ENCODE measurements around the gene SMIM36.

DNA sequence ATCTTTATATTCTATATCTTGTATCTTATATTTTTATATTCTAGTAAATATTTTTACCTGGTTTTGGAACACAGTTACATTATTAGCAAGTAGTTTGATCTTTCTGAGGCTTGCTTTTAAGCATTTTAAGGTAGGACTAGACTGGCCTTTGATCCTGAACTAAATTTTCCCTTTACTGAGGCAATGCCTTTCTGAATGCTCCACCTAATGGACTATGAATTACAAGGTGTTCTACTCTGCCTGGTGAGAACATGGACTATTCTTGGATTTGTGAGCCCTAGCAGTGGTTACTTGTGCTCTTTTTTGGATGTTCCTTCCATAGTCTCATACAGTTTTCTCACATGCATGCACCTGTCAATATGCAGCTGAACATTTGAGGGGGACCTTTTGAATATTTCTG, 32.5 kb upstream of the SMIM36 start:
- TF ChIP-seq, protein P1, sequence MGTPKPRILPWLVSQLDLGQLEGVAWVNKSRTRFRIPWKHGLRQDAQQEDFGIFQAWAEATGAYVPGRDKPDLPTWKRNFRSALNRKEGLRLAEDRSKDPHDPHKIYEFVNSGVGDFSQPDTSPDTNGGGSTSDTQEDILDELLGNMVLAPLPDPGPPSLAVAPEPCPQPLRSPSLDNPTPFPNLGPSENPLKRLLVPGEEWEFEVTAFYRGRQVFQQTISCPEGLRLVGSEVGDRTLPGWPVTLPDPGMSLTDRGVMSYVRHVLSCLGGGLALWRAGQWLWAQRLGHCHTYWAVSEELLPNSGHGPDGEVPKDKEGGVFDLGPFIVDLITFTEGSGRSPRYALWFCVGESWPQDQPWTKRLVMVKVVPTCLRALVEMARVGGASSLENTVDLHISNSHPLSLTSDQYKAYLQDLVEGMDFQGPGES (IDR thresholded peaks at IDR 0.05), result no peak
- no peak for TF ChIP-seq HDAC2 (IDR thresholded peaks at IDR 0.05)
- no peak for TF ChIP-seq JUND (IDR thresholded peaks at IDR 0.05; ENCODE audit: low read depth, low read length)
- no peak for TF ChIP-seq HCFC1 (IDR thresholded peaks at IDR 0.05; ENCODE audit: low read length)
- TF ChIP-seq, protein P2, sequence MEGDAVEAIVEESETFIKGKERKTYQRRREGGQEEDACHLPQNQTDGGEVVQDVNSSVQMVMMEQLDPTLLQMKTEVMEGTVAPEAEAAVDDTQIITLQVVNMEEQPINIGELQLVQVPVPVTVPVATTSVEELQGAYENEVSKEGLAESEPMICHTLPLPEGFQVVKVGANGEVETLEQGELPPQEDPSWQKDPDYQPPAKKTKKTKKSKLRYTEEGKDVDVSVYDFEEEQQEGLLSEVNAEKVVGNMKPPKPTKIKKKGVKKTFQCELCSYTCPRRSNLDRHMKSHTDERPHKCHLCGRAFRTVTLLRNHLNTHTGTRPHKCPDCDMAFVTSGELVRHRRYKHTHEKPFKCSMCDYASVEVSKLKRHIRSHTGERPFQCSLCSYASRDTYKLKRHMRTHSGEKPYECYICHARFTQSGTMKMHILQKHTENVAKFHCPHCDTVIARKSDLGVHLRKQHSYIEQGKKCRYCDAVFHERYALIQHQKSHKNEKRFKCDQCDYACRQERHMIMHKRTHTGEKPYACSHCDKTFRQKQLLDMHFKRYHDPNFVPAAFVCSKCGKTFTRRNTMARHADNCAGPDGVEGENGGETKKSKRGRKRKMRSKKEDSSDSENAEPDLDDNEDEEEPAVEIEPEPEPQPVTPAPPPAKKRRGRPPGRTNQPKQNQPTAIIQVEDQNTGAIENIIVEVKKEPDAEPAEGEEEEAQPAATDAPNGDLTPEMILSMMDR (IDR thresholded peaks at IDR 0.05 in 2 of 3, conservative IDR thresholded peaks at IDR 0.05 in 1 of 3; ENCODE audit: control insufficient read depth in 2 of 3, extremely low read depth in 1 of 3, insufficient read depth in 1 of 3, low read depth in 3 of 3, low read length in 3 of 3), result no peak
- no peak for TF ChIP-seq TARDBP (IDR thresholded peaks at IDR 0.05; ENCODE audit: borderline replicate concordance)
